Large intestine (tissue), 3 donors: ENCODE measurements around the gene SPEG. TPM values are rescaled to one million over a fixed set of nuclear protein-coding genes. Genes with fewer than 3 reads are reported as not detected.

ENCODE experiments used
- DNase-seq, 2 donors: peaks; one replicate each; pipeline versions ENCODE4 v3.0.0 to v3.0.0-alpha.2; 2013
- H3K27ac ChIP-seq: one replicate; pipeline ENCODE4 v1.5.1; 2013; ENCODE audit warnings: low read length
- H3K27me3 ChIP-seq: 2 replicates; pipeline ENCODE4 v1.6.1; 2013; ENCODE audit warnings: low read length; ENCODE audit not compliant: control insufficient read depth, insufficient read depth
- H3K36me3 ChIP-seq: 2 replicates; pipeline ENCODE4 v1.6.1; 2013; ENCODE audit warnings: low read length; ENCODE audit not compliant: control insufficient read depth, insufficient read depth
- H3K4me1 ChIP-seq: one replicate; pipeline ENCODE4 v1.6.1; 2013; ENCODE audit warnings: low read length; ENCODE audit not compliant: control insufficient read depth, insufficient read depth
- H3K4me3 ChIP-seq: one replicate; pipeline ENCODE4 v1.5.1; 2013; ENCODE audit warnings: low read length
- H3K9me3 ChIP-seq: one replicate; pipeline ENCODE4 v1.6.1; 2013; ENCODE audit warnings: mild to moderate bottlenecking, low read depth, low read length, moderate library complexity; ENCODE audit not compliant: control insufficient read depth
- WGBS: methylation state at CpG from one replicate; pipeline ENCODE4 v1.1.5; 2013; ENCODE audit warnings: low lambda C conversion rate; ENCODE audit not compliant: insufficient coverage; 5-methylcytosine and 5-hydroxymethylcytosine counted together
- polyA plus RNA-seq: library from polyadenylated mRNA; unstranded; fragments of 120-200 nt; gene quantifications from one replicate; pipeline ENCODE4 v1.2.1, GENCODE V29; 2013

SPEG gene
- polyA plus RNA-seq, 1 donor: 35.1 TPM

DNA sequence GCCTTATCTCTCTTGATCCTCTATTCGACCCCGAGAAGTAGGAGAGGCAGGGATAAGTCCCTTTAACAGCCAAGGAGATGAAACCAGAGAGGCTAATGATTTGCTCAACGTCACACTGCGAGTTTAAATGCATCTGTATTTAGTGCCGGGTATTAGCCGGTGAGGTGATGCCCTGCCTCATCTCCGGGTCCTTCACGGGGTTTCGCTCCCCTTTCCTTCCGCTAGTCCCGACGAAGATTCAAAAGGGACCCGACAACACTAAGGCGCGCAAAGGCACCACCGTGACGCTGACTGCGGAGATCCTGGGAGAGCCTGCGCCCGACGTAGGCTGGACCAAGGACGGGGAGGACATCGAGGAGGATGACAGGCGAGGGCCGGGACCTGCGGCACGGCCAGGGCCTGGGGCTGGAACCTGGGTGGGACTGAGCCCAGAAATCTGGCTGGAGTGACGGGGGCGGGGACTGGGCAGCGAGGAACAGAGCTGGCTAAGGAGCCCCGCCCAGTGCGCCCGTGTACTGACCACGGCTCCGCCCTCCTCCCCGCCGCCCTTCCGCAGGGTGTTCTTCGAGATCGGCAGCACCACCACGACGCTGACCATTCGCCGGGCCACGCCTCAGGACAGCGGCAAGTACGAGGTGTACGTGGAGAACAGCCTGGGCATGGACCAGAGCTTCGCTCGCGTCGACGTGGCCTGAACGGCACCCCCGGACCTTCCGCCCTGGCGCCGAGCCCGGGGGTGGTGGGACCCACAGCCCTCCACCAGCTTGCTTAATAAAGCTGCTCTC lies 63.0 kb downstream of the SPEG start:
- peak; percentile 65 to 85 for DNase-seq
- Histone ChIP-seq H3K4me1 (peaks cover 52% of the 10 kb centered on the region), H3K27me3 (peaks cover 54% of the 10 kb centered on the region), H3K36me3 (peaks cover 10% of the 10 kb centered on the region), H3K27ac (peak overlapping the region; percentile 94), H3K9me3 (no peaks in the 10 kb centered on the region), H3K4me3 (peak overlapping the region; percentile 76)
- WGBS: no CpG with 5 or more reads among the region's 59 CpGs

DNA sequence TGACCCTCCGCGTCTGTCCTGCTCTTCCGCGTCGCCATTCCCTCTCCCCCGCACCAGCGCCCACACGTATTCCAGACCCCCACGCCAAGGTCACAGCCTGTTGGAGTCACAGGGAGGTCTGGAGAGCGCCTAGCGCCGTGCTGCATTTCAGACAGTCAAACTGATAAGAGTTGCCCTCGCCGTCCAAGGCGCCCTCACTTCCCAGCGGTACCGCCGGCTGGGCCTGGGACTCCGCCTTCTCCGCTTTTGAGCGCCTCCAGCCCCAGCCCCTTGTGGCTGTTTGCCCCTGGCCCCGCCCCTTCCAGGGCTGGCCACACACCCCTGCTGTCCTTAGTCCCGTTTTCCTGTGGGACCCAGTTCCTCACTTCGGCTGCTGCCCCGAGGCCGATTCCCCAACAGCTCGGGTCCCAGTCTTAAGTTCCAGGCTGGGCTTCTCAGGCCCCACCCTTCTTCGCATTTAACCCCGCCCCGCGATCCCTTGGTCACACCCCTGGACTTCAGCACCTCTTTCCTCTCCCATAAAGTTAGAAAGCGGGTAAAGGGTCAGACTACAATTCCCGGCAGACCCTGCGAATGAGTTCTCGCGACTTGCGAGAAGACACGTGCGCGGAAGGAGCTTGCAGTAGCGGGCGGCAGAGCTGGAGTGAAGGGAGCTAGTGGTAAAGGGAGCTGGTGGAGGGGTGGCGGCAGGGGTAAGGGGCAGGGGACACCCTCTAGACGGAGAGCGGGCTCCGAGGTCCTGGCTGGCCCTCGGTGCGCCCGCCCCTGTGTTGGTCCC lies 63.8 kb downstream of the SPEG start, which contains the start of gene GMPPA:
TSS of gene GMPPA (plus strand) at position 612 of the 778 bp plus-strand sequence. CDS start 1,085 bp downstream, outside the sequence.
- Histone ChIP-seq H3K27me3 (peaks cover 46% of the 10 kb centered on the region), H3K9me3 (no peaks in the 10 kb centered on the region), H3K36me3 (peaks cover 14% of the 10 kb centered on the region), H3K4me1 (peaks cover 52% of the 10 kb centered on the region), H3K27ac (peak within 1 kb of the TSS; percentile 94), H3K4me3 (peak within 1 kb of the TSS; percentile 76)
- WGBS: no CpG with 5 or more reads among the region's 49 CpGs
- peak; percentile 99 for DNase-seq

DNA sequence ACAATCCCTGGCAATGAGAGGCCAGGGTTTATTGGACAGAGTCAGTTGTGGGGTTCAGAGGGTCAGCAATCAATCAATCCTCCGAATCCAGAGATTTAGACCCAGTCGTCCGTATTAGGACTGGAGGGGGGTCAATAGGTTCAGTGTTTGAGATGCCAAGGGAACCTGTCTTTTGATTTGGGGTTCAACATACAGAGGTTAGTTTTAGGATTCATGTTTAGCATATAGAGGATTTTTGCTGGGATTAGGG lies 64.3 kb downstream of the SPEG start:
- Histone ChIP-seq H3K4me3 (peak overlapping the region; percentile 76), H3K36me3 (peaks cover 19% of the 10 kb centered on the region), H3K27me3 (peaks cover 41% of the 10 kb centered on the region), H3K27ac (peak overlapping the region; percentile 67), H3K9me3 (no peaks in the 10 kb centered on the region), H3K4me1 (peaks cover 52% of the 10 kb centered on the region)
- 0% methylated on average over 1 of the region's 3 CpGs for WGBS
- DNase-seq: no peak

DNA sequence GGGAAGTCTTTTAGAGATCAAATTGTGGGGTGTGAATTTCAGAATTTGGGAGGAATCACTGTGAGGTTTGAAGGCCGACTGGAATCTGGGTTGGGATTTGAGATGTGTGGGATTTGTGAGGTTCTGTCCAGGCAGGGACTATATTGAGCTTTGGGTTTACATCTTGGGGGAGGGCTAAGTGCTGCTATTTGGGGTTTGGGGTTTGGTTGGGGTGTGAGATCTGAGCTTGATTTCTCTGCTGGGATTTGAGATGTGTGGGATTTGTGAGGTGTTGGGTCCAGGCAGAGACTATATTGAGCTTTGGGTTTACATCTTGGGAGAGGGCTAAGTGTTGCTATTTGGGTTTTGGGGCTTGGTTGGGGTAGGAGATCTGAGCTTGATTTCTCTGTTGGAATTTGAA lies 64.9 kb downstream of the SPEG start:
- peak overlapping the region; percentile 76 for H3K4me3 ChIP-seq
- WGBS: no CpG with 5 or more reads among the region's 1 CpG
- H3K9me3 ChIP-seq: no peaks in the 10 kb centered on the region
- H3K4me1 ChIP-seq: peaks cover 52% of the 10 kb centered on the region
- H3K27ac ChIP-seq: no peak overlapping the region
- H3K27me3 ChIP-seq: peaks cover 35% of the 10 kb centered on the region
- DNase-seq: no peak
- peaks cover 24% of the 10 kb centered on the region for H3K36me3 ChIP-seq

DNA sequence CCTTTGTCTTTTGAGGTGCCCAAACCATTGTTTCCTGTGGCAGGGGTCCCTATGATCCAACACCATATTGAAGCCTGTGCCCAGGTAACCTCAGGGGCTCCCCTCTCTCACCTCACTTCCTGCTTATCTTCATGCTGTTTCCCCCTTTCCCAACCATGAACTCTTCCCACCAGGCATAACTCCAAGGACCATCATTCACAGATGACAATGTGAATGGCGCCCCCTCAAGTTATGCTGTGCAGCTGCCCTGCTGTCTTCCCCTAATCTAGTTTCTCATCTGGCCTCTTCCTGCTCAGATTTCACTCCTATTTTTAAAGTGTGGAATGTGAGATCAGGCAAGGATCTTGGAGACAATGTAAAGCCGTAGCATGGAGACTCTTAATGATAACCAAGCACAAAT lies 65.5 kb downstream of the SPEG start:
- Histone ChIP-seq H3K27ac (no peak overlapping the region), H3K27me3 (peaks cover 29% of the 10 kb centered on the region), H3K4me1 (peaks cover 50% of the 10 kb centered on the region), H3K9me3 (no peaks in the 10 kb centered on the region), H3K4me3 (no peak overlapping the region), H3K36me3 (peaks cover 30% of the 10 kb centered on the region)
- no peak for DNase-seq
- WGBS: no CpG with 5 or more reads among the region's 2 CpGs

DNA sequence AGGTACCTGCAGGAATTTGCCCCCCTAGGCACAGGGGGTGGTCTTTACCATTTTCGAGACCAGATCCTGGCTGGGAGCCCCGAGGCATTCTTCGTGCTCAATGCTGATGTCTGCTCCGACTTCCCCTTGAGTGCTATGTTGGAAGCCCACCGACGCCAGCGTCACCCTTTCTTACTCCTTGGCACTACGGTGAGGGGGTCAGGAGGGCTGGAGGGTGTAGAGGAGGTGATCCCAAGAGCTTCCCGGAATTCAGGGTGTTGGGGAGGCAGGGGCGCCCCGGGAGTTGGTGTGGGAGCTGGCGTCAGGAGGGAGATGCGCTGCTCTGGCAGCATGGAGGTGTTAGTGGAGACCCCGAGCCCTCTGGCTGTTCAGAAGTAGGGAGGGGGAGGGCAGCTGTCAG lies 67.2 kb downstream of the SPEG start:
- WGBS: no CpG with 5 or more reads among the region's 14 CpGs

DNA sequence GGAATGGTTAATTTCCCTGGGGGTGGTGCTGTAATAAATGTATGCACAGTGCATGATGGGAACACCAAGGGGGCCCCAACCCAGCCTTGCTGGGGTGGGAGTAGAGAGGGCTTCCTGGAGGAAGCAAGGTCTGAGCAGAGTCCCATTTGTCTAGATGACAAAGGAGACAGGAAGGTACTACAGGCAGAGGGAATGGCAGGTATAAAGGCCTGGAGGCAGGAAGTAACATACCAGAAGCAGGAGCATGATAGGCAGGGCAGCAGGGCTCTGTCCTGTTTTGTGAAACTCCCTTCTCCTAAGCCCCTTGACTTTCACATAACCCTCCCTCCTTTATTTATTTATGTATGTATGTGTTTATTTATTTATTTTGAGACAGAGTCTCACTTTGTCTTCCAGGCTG lies 68.0 kb downstream of the SPEG start:
- no peak for DNase-seq

More for the DNA sequence above, 67.2 kb downstream of the SPEG start:
- H3K9me3 ChIP-seq: no peaks in the 10 kb centered on the region
- peak overlapping the region; percentile 69 for H3K27ac ChIP-seq
- no peak for DNase-seq
- no peak overlapping the region for H3K4me3 ChIP-seq
- H3K36me3 ChIP-seq: peaks cover 46% of the 10 kb centered on the region
- peaks cover 36% of the 10 kb centered on the region for H3K4me1 ChIP-seq
- H3K27me3 ChIP-seq: peaks cover 12% of the 10 kb centered on the region

DNA sequence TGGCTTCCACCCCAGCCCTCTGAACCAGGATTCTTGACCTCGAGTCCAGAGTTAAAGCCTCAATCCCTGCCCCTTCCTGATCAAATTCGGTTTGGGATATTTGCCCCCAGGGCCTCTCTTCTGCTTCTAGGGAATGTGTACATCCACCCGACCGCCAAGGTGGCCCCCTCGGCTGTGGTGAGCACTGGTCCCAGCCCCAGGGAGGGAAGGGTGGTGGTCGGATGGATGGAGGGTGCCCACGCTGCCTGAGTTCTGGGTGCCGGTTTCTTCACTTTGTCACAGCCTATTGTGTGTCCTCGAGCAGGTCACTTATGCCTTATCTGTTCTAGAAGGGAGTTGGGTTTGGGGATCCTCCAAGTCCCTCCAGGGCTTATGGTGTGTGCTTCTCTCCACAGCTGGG lies 70.9 kb downstream of the SPEG start:
- no CpG with 5 or more reads among the region's 9 CpGs for WGBS
- no peak for DNase-seq
- Histone ChIP-seq H3K9me3 (peaks cover under 1% of the 10 kb centered on the region), H3K27ac (no peak overlapping the region), H3K27me3 (peaks cover 20% of the 10 kb centered on the region), H3K4me1 (peaks cover 33% of the 10 kb centered on the region), H3K4me3 (no peak overlapping the region), H3K36me3 (peaks cover 50% of the 10 kb centered on the region)

More for the DNA sequence above, 68.0 kb downstream of the SPEG start:
- no peaks in the 10 kb centered on the region for H3K9me3 ChIP-seq
- H3K4me3 ChIP-seq: no peak overlapping the region
- peaks cover 4% of the 10 kb centered on the region for H3K27me3 ChIP-seq
- H3K4me1 ChIP-seq: peaks cover 28% of the 10 kb centered on the region
- no peak overlapping the region for H3K27ac ChIP-seq
- H3K36me3 ChIP-seq: peaks cover 50% of the 10 kb centered on the region

DNA sequence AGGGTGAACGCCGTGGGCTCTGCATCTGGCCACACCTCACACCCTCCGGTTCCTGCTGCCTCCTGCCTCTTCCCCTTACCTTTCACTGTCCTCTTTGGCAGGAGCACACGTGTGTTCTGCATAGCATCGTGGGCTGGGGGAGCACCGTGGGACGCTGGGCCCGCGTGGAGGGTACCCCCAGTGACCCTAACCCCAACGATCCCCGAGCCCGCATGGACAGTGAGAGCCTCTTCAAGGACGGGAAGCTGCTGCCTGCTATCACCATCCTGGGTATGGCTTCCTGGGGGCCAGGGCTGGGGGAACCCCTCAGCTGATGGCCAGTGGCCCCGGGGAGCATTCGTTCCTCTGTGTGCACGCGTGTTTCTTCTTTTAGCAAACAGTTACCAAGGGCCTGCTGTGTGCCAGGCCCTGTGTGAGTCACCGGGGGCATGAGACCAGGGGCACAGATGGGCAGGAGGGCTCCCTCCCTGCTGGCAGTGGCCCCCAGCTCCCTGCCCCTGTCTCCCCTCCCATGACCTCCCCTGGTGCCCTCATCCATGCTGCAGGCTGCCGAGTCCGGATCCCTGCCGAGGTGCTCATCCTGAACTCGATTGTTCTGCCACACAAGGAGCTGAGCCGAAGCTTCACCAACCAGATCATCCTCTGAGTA lies 71.6 kb downstream of the SPEG start:
- no peak for DNase-seq
- WGBS: no CpG with 5 or more reads among the region's 23 CpGs
- Histone ChIP-seq H3K27ac (no peak overlapping the region), H3K4me3 (no peak overlapping the region), H3K36me3 (peaks cover 50% of the 10 kb centered on the region), H3K4me1 (peaks cover 28% of the 10 kb centered on the region), H3K9me3 (peaks cover 7% of the 10 kb centered on the region), H3K27me3 (peaks cover 27% of the 10 kb centered on the region)

DNA sequence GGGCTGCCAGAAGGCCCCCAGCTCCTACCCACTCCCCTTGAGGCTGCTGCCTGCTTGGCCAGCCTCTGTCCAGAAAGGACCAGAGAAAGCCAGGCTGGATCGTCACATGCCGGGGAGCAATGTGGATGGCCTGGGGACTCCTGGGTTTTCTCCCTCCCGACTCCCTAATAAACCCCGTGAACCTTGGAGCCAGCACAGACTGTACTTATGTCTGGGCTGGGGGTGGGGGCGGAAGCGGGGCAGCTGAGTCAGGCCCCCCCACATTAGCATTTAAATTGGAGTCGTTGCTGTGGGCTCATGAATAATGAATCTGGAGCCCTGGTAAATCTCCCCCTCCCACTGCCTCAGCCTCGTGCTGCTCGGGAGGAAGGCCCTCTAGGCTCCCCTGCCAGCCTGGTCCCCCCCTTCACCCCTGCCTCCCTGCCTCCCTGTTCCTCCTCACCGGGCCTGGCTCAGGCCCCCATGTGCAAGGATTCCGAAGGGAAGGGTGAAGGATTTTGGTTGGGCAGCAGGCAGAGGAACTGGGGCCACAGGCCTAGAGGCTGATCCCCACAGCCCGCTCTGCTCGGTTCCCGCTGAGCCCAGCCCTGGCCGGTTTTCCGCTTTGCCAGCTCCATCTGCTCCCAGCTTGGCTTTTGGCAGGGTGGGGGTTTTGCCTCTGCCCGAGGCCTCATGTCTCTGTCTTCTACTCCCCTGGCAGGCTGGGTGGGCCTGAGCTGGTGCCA lies 72.3 kb downstream of the SPEG start:
- no peak overlapping the region for H3K4me3 ChIP-seq
- H3K9me3 ChIP-seq: peaks cover 9% of the 10 kb centered on the region
- H3K27ac ChIP-seq: no peak overlapping the region
- peaks cover 34% of the 10 kb centered on the region for H3K27me3 ChIP-seq
- peaks cover 21% of the 10 kb centered on the region for H3K4me1 ChIP-seq
- no CpG with 5 or more reads among the region's 17 CpGs for WGBS
- DNase-seq: no peak
- peaks cover 46% of the 10 kb centered on the region for H3K36me3 ChIP-seq
